Tongue (tissue), 2 donors: ENCODE data around the gene DOK7. TPM values are rescaled to one million over a fixed set of nuclear protein-coding genes. Genes with fewer than 3 reads are reported as not detected.

Experiments
- DNase-seq: peaks from one replicate; pipeline ENCODE4 v3.0.0-alpha.2; 2015
- total RNA-seq: library from RNA; depleted of rRNA; stranded (reverse); fragments of >200 nt; gene quantifications from one replicate; pipeline ENCODE4 v1.2.3, GENCODE V29; 2014

The DOK7 gene
- total RNA-seq, 1 donor from 2014 or later, result 30.9 TPM

GRCh38 chr4:3520796-3521600, 57.9 kb downstream of the DOK7 start:
- no peak for DNase-seq

GRCh38 chr4:3521621-3522325, 58.7 kb downstream of the DOK7 start:
- DNase-seq, result no peak

GRCh38 chr4:3522326-3522640, 59.2 kb downstream of the DOK7 start:
- no peak for DNase-seq

- DNase-seq, result no peak
These were observed 59.5 kb downstream of the DOK7 start for GRCh38 chr4:3522651-3523050.

- no peak for DNase-seq
These were observed 60.1 kb downstream of the DOK7 start for GRCh38 chr4:3523146-3523627.

- no peak for DNase-seq
These were observed 60.6 kb downstream of the DOK7 start for GRCh38 chr4:3523628-3524221.

- no peak for DNase-seq
These were observed 61.2 kb downstream of the DOK7 start for GRCh38 chr4:3524349-3524748.

GRCh38 chr4:3524920-3525319, 61.8 kb downstream of the DOK7 start:
- peak; percentile 31 for DNase-seq

GRCh38 chr4:3525532-3526430, 62.7 kb downstream of the DOK7 start:
- no peak for DNase-seq

- no peak for DNase-seq
These were observed 63.4 kb downstream of the DOK7 start for GRCh38 chr4:3526456-3526855.

GRCh38 chr4:3527101-3527913, 64.2 kb downstream of the DOK7 start:
- no peak for DNase-seq

GRCh38 chr4:3527914-3528876, 65.1 kb downstream of the DOK7 start:
- no peak for DNase-seq

- no peak for DNase-seq
These were observed 66.3 kb downstream of the DOK7 start for GRCh38 chr4:3529363-3529762.

- DNase-seq, result no peak
These were observed 66.9 kb downstream of the DOK7 start for GRCh38 chr4:3530051-3530450.

- DNase-seq, result peak; percentile 37
These were observed 67.7 kb downstream of the DOK7 start for GRCh38 chr4:3530663-3531254.

GRCh38 chr4:3531318-3531878, 68.3 kb downstream of the DOK7 start:
- peak; percentile 33 for DNase-seq

- peak; percentile 97 for DNase-seq
These were observed 69.0 kb downstream of the DOK7 start, which contains the start of gene LRPAP1 for GRCh38 chr4:3531879-3532750. TSS of gene LRPAP1 (minus strand) at chr4:3532422. CDS start at chr4:3532412, 10 bp downstream.

- DNase-seq, result no peak
These were observed 69.8 kb downstream of the DOK7 start for GRCh38 chr4:3532751-3533422.
